ENCODE results near the gene ABHD8.

- TF ChIP-seq CTCF (IDR thresholded peaks at IDR 0.05) (no peak), EZH2 (IDR thresholded peaks at IDR 0.05) (no peak), EZH2phosphoT487 (IDR thresholded peaks at IDR 0.05) (no peak)
These were observed 44.1 kb upstream of the ABHD8 start for GRCh38 chr19:17347361-17347760.
